ENCODE measurements around the gene PLXNA4.
"Not testable (repeated sequence)": the region's sequence is repeated elsewhere in the genome, so short reads cannot be mapped to it uniquely, and the experiment has no call there.

The PLXNA4 gene

GRCh38 chr7:132575982-132576720 lies at the start of gene PLXNA4:
PLXNA4 (minus strand) TSS chr7:132576470; CDS start chr7:132508693, 67,777 bp downstream.
- DNase-seq = no peak

GRCh38 chr7:132625651-132626050 lies 49.4 kb upstream of the PLXNA4 start:
- DNase-seq = no peak

- no peak for DNase-seq
These were observed 45.8 kb upstream of the PLXNA4 start for GRCh38 chr7:132622081-132622480.

GRCh38 chr7:132619967-132620366 lies 43.7 kb upstream of the PLXNA4 start:
- DNase-seq = no peak

GRCh38 chr7:132618956-132619305 lies 42.7 kb upstream of the PLXNA4 start:
- DNase-seq = no peak

- no peak for DNase-seq
These were observed 42.1 kb upstream of the PLXNA4 start for GRCh38 chr7:132618271-132618955.

- DNase-seq = no peak
These were observed 38.4 kb upstream of the PLXNA4 start for GRCh38 chr7:132614428-132615318.

- no peak for DNase-seq
These were observed 37.5 kb upstream of the PLXNA4 start for GRCh38 chr7:132613737-132614136.

- no peak for DNase-seq
These were observed 34.7 kb upstream of the PLXNA4 start for GRCh38 chr7:132610995-132611394.

- DNase-seq = no peak
These were observed 33.7 kb upstream of the PLXNA4 start for GRCh38 chr7:132609906-132610520.

- DNase-seq = no peak
These were observed 33.0 kb upstream of the PLXNA4 start for GRCh38 chr7:132609222-132609621.

- no peak for DNase-seq
These were observed 32.3 kb upstream of the PLXNA4 start for GRCh38 chr7:132608523-132608922.

- DNase-seq = no peak
These were observed 31.4 kb upstream of the PLXNA4 start for GRCh38 chr7:132607656-132608055.

- no peak for DNase-seq
These were observed 27.9 kb upstream of the PLXNA4 start for GRCh38 chr7:132604121-132604520.

- no peak for DNase-seq
These were observed 27.1 kb upstream of the PLXNA4 start for GRCh38 chr7:132603220-132603833.

- DNase-seq = no peak
These were observed 25.5 kb upstream of the PLXNA4 start for GRCh38 chr7:132601783-132602182.

GRCh38 chr7:132596588-132596987 lies 20.3 kb upstream of the PLXNA4 start:
- DNase-seq = no peak

GRCh38 chr7:132594741-132595140 lies 18.5 kb upstream of the PLXNA4 start:
- not testable (repeated sequence) for DNase-seq

- DNase-seq = no peak
These were observed 16.7 kb upstream of the PLXNA4 start for GRCh38 chr7:132592936-132593335.

GRCh38 chr7:132592231-132592920 lies 16.1 kb upstream of the PLXNA4 start:
- DNase-seq = no peak

- DNase-seq = no peak
These were observed 13.9 kb upstream of the PLXNA4 start for GRCh38 chr7:132590162-132590561.

- DNase-seq = no peak
These were observed 12.3 kb upstream of the PLXNA4 start for GRCh38 chr7:132588596-132588995.

All from NCI-H1436 (cell line).